Endothelial cell of umbilical vein (primary cell): ENCODE results near the gene NKD2.

Source experiments
- MAX ChIP-seq: IDR thresholded peaks from 2 replicates; pipeline ENCODE4 v1.6.1; 2011; ENCODE audit not compliant: insufficient read depth, insufficient read length
- POLR2A ChIP-seq: IDR thresholded peaks from 2 replicates; pipeline ENCODE4 v1.6.1; 2012; ENCODE audit warnings: low read depth, mild to moderate bottlenecking, control low read depth, low read length

DNA sequence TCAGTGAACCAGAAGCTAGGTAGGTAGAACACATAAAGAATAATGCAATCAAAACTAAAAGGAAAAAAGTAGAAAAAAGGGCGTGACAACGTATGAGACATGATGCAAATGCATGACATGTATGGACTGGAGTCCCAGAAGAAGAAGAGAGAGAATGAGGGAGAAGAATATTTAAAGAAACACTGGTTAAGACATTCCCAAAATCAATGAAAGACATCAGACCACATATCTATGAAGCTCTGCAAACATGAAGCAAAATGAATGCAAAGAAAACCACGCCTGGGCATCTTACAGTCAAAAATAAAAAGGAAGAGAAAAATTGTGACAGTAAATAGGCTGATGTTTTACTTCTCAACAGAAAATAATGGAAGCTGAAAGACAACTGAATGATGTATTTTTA, 23.8 kb upstream of the NKD2 start:
- no peak for TF ChIP-seq MAX
- TF ChIP-seq POLR2A, result no peak
